OCI-LY7 (cell line): ENCODE data around the gene PCDHB11.

Source experiments
- CTCF ChIP-seq: fragments of 200-600 bp; sonication (generic); conservative IDR thresholded peaks from 2 replicates; pipeline ENCODE4 v1.5.1; 2014; ENCODE audit warnings: mild to moderate bottlenecking, antibody characterized with exemption, low read length, moderate library complexity, mixed read lengths
- EZH2phosphoT487 ChIP-seq: fragments of 200-600 bp; sonication (generic); IDR thresholded peaks from 2 replicates; pipeline ENCODE4 v1.6.1; 2018; ENCODE audit warnings: low read depth, borderline replicate concordance, mild to moderate bottlenecking, mixed run types, antibody characterized with exemption, low read length, moderate library complexity, mixed read lengths

DNA sequence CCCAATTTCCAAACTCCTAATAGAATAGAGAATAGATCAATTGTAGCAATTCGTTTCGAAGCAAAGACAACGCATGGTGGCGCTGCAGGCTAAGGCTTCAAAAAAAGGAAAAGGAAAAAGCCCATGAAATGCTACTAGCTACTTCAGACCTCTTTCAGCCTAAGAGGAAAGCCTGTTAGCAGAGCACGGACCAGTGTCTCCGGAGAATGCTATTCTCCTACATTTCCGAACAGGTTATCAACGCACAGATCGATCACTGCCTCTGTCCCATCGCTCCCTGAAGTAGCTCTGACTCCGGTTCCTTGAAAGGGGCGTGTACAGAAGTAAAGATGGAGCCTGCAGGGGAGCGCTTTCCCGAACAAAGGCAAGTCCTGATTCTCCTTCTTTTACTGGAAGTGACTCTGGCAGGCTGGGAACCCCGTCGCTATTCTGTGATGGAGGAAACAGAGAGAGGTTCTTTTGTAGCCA lies 45.9 kb downstream of the PCDHB11 start, which contains the start of gene PCDHB15:
- TF ChIP-seq CTCF (no peak), EZH2phosphoT487 (no peak)
